IMR-90 (cell line): Measurements from ENCODE around the gene LAMA4.

ENCODE experiments used
- BHLHE40 ChIP-seq: fragments of 150-350 bp; IDR thresholded peaks from 2 replicates; pipeline ENCODE4 v1.6.1; 2016; ENCODE audit warnings: mild to moderate bottlenecking, low read depth, low read length
- CEBPB ChIP-seq: IDR thresholded peaks from 2 replicates; pipeline ENCODE4 v1.6.1; 2012; ENCODE audit warnings: low read depth, low read length, improper control_type of control experiment
- CTCF ChIP-seq: conservative IDR thresholded peaks from 2 replicates; pipeline ENCODE4 v1.5.1; 2012; ENCODE audit warnings: mild to moderate bottlenecking, low read depth, low read length, improper control_type of control experiment
- FOS ChIP-seq: fragments of 150-350 bp; IDR thresholded peaks from 2 replicates; pipeline ENCODE4 v1.6.1; 2016; ENCODE audit warnings: low read depth, low read length
- MAFK ChIP-seq: IDR thresholded peaks from 2 replicates; pipeline ENCODE4 v1.6.1; 2012; ENCODE audit warnings: low read depth, low read length, improper control_type of control experiment
- MXI1 ChIP-seq: IDR thresholded peaks from 2 replicates; pipeline ENCODE4 v1.6.1; 2012; ENCODE audit warnings: low read depth, mild to moderate bottlenecking, low read length, moderate library complexity, borderline replicate concordance
- POLR2A ChIP-seq: IDR thresholded peaks from 2 replicates; pipeline ENCODE4 v1.6.1; 2012; ENCODE audit warnings: mild to moderate bottlenecking, low read depth, low read length
- RAD21 ChIP-seq: IDR thresholded peaks from 2 replicates; pipeline ENCODE4 v1.6.1; 2012; ENCODE audit warnings: low read length, improper control_type of control experiment
- RCOR1 ChIP-seq: IDR thresholded peaks from 2 replicates; pipeline ENCODE4 v1.6.1; 2012; ENCODE audit warnings: mild to moderate bottlenecking, low read length, improper control_type of control experiment; ENCODE audit not compliant: insufficient replicate concordance
- RFX5 ChIP-seq: IDR thresholded peaks from 2 replicates; pipeline ENCODE4 v1.8.0; 2012; ENCODE audit warnings: low read depth, mild to moderate bottlenecking, low read length, moderate library complexity
- SMC3 ChIP-seq: fragments of 150-350 bp; IDR thresholded peaks from 2 replicates; pipeline ENCODE4 v1.6.1; 2016; ENCODE audit warnings: low read depth, mild to moderate bottlenecking, antibody characterized with exemption, low read length, moderate library complexity
- TF ChIP-seq, protein P1 (sequence below): fragments of 150-350 bp; IDR thresholded peaks from 2 replicates; pipeline ENCODE4 v1.6.1; 2017; ENCODE audit warnings: mild to moderate bottlenecking, antibody characterized with exemption, low read length, low read depth
- TF ChIP-seq, protein P2 (sequence below): fragments of 150-350 bp; IDR thresholded peaks from 2 replicates; pipeline ENCODE4 v1.6.1; 2016; ENCODE audit warnings: low read depth, mild to moderate bottlenecking, low read length, moderate library complexity, borderline replicate concordance

DNA sequence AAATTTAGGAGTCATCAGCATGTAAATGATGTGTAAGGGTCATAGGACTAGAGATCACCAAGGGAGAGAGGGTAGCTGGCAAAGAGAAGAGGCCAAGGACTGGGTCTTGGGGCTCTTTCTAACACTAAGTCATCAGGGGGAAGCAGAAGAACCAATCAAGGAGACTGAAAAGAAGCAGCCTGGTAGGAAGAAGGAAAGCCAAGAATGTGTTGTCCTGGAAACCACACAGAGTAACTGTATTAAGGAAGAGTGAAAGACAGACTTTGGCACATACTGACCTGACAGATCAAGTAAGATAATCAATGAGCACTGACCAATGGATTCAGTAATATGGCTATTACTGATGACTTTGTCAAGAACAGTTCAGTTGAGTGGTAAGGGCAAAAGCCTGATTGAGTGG lies 42.3 kb upstream of the LAMA4 start:
- TF ChIP-seq CTCF (no peak), POLR2A (no peak), MAFK (no peak), RAD21 (no peak), SMC3 (no peak), CEBPB (no peak), BHLHE40 (no peak), RFX5 (no peak), RCOR1 (no peak), FOS (no peak), MXI1 (no peak)
- TF ChIP-seq, protein P1, sequence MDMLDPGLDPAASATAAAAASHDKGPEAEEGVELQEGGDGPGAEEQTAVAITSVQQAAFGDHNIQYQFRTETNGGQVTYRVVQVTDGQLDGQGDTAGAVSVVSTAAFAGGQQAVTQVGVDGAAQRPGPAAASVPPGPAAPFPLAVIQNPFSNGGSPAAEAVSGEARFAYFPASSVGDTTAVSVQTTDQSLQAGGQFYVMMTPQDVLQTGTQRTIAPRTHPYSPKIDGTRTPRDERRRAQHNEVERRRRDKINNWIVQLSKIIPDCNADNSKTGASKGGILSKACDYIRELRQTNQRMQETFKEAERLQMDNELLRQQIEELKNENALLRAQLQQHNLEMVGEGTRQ: no peak
- TF ChIP-seq, protein P2, sequence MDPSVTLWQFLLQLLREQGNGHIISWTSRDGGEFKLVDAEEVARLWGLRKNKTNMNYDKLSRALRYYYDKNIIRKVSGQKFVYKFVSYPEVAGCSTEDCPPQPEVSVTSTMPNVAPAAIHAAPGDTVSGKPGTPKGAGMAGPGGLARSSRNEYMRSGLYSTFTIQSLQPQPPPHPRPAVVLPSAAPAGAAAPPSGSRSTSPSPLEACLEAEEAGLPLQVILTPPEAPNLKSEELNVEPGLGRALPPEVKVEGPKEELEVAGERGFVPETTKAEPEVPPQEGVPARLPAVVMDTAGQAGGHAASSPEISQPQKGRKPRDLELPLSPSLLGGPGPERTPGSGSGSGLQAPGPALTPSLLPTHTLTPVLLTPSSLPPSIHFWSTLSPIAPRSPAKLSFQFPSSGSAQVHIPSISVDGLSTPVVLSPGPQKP: no peak
